ENCODE measurements around the gene P4HB. TPM values are rescaled to one million over a fixed set of nuclear protein-coding genes. Genes with fewer than 3 reads are reported as not detected.

P4HB gene
- polyA plus RNA-seq, 1 donor from 2014 or later: 82.8 TPM

DNA sequence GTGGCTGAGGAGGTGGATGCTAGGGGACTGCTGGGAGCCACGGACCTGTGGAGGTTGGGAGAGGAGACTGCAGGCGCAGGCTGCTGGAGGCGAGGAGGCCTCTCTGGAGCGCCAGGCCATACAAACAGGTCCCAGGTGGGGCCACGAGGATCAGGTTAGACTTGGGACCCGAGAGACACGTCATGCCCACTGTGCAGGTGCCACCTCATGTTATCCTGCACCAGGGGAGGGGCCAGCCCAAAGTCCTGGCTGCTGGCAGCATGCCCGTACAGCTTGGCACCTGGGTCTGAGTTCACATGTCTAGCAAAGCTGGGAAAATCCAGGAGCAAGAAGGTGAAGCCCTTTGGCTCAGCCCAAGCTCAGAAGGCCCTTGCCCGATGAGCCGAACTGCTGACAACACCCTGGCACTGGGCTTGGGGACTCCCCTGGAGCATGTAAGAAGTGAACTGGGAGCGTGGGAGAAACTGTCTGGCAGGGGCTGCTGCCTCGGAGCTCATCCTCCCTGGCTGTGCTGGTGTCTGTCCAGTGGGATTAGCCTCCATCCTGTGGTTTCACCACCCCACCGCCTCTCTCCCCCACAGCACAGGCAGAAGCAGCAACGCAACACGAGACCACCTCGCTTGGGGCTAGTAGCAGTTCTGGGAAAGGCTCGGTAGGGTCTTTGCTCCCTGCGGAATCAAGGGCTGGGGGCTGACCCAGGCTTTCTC lies 5.6 kb upstream of the P4HB start:
- Histone ChIP-seq H3K27me3 (ENCODE audit: insufficient read depth, low read depth, low read length) (no peaks in the 10 kb centered on the region), H3K4me2 (ENCODE audit: low read length) (no peak overlapping the region), H3K9ac (ENCODE audit: low read length) (peak overlapping the region; percentile 1), H3K79me2 (replicated peaks; ENCODE audit: insufficient read depth, low read length) (peaks cover 24% of the 10 kb centered on the region), H2AFZ (ENCODE audit: low read depth, low read length) (no peak overlapping the region), H3K9me3 (ENCODE audit: low read length) (no peaks in the 10 kb centered on the region), H3K4me3 (ENCODE audit: low read length) (no peak overlapping the region), H3K9me2 (ENCODE audit: insufficient read depth, low read length) (no peaks in the 10 kb centered on the region), H3K27ac (ENCODE audit: low read length) (no peak overlapping the region), H4K20me1 (ENCODE audit: insufficient read depth) (no peaks in the 10 kb centered on the region), H3K36me3 (ENCODE audit: insufficient read depth, low read length) (no peaks in the 10 kb centered on the region), H3F3A (ENCODE audit: insufficient read depth, low read length, poor library complexity, severe bottlenecking) (no peaks in the 10 kb centered on the region)
- TF ChIP-seq, protein P1, sequence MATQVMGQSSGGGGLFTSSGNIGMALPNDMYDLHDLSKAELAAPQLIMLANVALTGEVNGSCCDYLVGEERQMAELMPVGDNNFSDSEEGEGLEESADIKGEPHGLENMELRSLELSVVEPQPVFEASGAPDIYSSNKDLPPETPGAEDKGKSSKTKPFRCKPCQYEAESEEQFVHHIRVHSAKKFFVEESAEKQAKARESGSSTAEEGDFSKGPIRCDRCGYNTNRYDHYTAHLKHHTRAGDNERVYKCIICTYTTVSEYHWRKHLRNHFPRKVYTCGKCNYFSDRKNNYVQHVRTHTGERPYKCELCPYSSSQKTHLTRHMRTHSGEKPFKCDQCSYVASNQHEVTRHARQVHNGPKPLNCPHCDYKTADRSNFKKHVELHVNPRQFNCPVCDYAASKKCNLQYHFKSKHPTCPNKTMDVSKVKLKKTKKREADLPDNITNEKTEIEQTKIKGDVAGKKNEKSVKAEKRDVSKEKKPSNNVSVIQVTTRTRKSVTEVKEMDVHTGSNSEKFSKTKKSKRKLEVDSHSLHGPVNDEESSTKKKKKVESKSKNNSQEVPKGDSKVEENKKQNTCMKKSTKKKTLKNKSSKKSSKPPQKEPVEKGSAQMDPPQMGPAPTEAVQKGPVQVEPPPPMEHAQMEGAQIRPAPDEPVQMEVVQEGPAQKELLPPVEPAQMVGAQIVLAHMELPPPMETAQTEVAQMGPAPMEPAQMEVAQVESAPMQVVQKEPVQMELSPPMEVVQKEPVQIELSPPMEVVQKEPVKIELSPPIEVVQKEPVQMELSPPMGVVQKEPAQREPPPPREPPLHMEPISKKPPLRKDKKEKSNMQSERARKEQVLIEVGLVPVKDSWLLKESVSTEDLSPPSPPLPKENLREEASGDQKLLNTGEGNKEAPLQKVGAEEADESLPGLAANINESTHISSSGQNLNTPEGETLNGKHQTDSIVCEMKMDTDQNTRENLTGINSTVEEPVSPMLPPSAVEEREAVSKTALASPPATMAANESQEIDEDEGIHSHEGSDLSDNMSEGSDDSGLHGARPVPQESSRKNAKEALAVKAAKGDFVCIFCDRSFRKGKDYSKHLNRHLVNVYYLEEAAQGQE (IDR thresholded peaks at IDR 0.05; ENCODE audit: borderline replicate concordance): no peak
- TF ChIP-seq EP300 (conservative IDR thresholded peaks at IDR 0.05; ENCODE audit: poor library complexity, severe bottlenecking) (no peak), MXI1 (conservative IDR thresholded peaks at IDR 0.05; ENCODE audit: poor library complexity, severe bottlenecking) (no peak), EZH2 (IDR thresholded peaks at IDR 0.05; ENCODE audit: borderline replicate concordance, insufficient read depth, low read length, poor library complexity, severe bottlenecking) (no peak), POLR2AphosphoS5 (IDR thresholded peaks at IDR 0.05) (no peak), TAF1 (IDR thresholded peaks at IDR 0.05; ENCODE audit: low read depth) (no peak), SMC3 (conservative IDR thresholded peaks at IDR 0.05; ENCODE audit: poor library complexity) (no peak), RAD21 (conservative IDR thresholded peaks at IDR 0.05) (no peak)
- TF ChIP-seq, protein P2, sequence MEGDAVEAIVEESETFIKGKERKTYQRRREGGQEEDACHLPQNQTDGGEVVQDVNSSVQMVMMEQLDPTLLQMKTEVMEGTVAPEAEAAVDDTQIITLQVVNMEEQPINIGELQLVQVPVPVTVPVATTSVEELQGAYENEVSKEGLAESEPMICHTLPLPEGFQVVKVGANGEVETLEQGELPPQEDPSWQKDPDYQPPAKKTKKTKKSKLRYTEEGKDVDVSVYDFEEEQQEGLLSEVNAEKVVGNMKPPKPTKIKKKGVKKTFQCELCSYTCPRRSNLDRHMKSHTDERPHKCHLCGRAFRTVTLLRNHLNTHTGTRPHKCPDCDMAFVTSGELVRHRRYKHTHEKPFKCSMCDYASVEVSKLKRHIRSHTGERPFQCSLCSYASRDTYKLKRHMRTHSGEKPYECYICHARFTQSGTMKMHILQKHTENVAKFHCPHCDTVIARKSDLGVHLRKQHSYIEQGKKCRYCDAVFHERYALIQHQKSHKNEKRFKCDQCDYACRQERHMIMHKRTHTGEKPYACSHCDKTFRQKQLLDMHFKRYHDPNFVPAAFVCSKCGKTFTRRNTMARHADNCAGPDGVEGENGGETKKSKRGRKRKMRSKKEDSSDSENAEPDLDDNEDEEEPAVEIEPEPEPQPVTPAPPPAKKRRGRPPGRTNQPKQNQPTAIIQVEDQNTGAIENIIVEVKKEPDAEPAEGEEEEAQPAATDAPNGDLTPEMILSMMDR (IDR thresholded peaks at IDR 0.05; ENCODE audit: poor library complexity, severe bottlenecking): no peak

DNA sequence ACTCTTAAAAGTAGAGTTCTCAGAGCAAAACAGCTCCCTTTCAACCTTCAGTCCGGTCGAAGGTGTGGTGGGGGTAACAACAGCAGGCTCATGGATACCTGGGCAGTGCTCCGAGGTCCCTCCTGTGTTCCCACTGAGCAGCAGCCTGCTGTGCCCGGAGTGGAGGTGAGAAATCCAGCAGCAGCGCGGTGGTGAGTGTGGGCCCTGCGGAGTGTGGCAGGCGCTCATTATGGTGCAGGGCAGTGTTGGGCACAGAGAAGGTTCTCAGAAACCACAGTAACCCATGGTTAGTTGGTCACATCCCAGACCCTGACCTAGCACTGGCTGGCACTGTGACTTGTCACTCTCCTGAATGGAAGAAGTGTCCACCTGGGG lies 5.0 kb upstream of the P4HB start:
- H3K4me3 ChIP-seq (ENCODE audit: low read length): no peak overlapping the region
- TF ChIP-seq EP300 (conservative IDR thresholded peaks at IDR 0.05; ENCODE audit: poor library complexity, severe bottlenecking): no peak
- TF ChIP-seq, protein P1 (IDR thresholded peaks at IDR 0.05; ENCODE audit: borderline replicate concordance): no peak
- TF ChIP-seq, protein P2 (IDR thresholded peaks at IDR 0.05; ENCODE audit: poor library complexity, severe bottlenecking): no peak
- no peak for TF ChIP-seq EZH2 (IDR thresholded peaks at IDR 0.05; ENCODE audit: borderline replicate concordance, insufficient read depth, low read length, poor library complexity, severe bottlenecking)
- no peak for TF ChIP-seq MXI1 (conservative IDR thresholded peaks at IDR 0.05; ENCODE audit: poor library complexity, severe bottlenecking)
- no peak for TF ChIP-seq SMC3 (conservative IDR thresholded peaks at IDR 0.05; ENCODE audit: poor library complexity)
- TF ChIP-seq POLR2AphosphoS5 (IDR thresholded peaks at IDR 0.05): no peak
- no peak for TF ChIP-seq TAF1 (IDR thresholded peaks at IDR 0.05; ENCODE audit: low read depth)
- no peak for TF ChIP-seq RAD21 (conservative IDR thresholded peaks at IDR 0.05)
- H3K27me3 ChIP-seq (ENCODE audit: insufficient read depth, low read depth, low read length): no peaks in the 10 kb centered on the region
- no peaks in the 10 kb centered on the region for H4K20me1 ChIP-seq (ENCODE audit: insufficient read depth)
- H2AFZ ChIP-seq (ENCODE audit: low read depth, low read length): no peak overlapping the region
- no peaks in the 10 kb centered on the region for H3K36me3 ChIP-seq (ENCODE audit: insufficient read depth, low read length)
- H3K9ac ChIP-seq (ENCODE audit: low read length): no peak overlapping the region
- peaks cover 20% of the 10 kb centered on the region for H3K79me2 ChIP-seq (replicated peaks; ENCODE audit: insufficient read depth, low read length)
- no peaks in the 10 kb centered on the region for H3F3A ChIP-seq (ENCODE audit: insufficient read depth, low read length, poor library complexity, severe bottlenecking)
- H3K9me2 ChIP-seq (ENCODE audit: insufficient read depth, low read length): no peaks in the 10 kb centered on the region
- no peak overlapping the region for H3K4me2 ChIP-seq (ENCODE audit: low read length)
- H3K27ac ChIP-seq (ENCODE audit: low read length): no peak overlapping the region
- H3K9me3 ChIP-seq (ENCODE audit: low read length): no peaks in the 10 kb centered on the region
